Measurements from ENCODE around the gene RNF213. TPM values are rescaled to one million over a fixed set of nuclear protein-coding genes. Genes with fewer than 3 reads are reported as not detected.
"Not testable (repeated sequence)": the region's sequence is repeated elsewhere in the genome, so short reads cannot be mapped to it uniquely, and the experiment has no call there.

RNF213 gene
- total RNA-seq, 2 experiments from 2014 or later: 597 to 1,208 TPM

- Mint-ChIP-seq H3K36me3 (no peaks in the 10 kb centered on the region), H3K9me3 (ENCODE audit: low read depth) (no peaks in the 10 kb centered on the region), H3K27ac (no peak overlapping the region), H3K4me3 (no peak overlapping the region), H3K4me1 (peaks cover 25% of the 10 kb centered on the region), H3K27me3 (no peaks in the 10 kb centered on the region)
- CTCF ChIA-PET: no interaction called here
- DNase-seq: no peak
- no peak for ATAC-seq
These were observed 11.6 kb upstream of the RNF213 start for GRCh38 chr17:80248894-80249710.

- H3K36me3 Mint-ChIP-seq: no peaks in the 10 kb centered on the region
- peaks cover 52% of the 10 kb centered on the region for H3K4me1 Mint-ChIP-seq
- H3K4me3 Mint-ChIP-seq: no peak overlapping the region
- DNase-seq: no peak
- H3K27ac Mint-ChIP-seq: peak overlapping the region; percentile 63
- ATAC-seq: no peak
- no peaks in the 10 kb centered on the region for H3K27me3 Mint-ChIP-seq
- no peaks in the 10 kb centered on the region for H3K9me3 Mint-ChIP-seq (ENCODE audit: low read depth)
- CTCF ChIA-PET: interaction anchor here (0.7 to 5.7 kb wide), 8 partner anchors 10 to 152 kb away, joined by 3 to 50 read pairs (median 4); partner anchors contain the start of gene GAA
These were observed 8.7 kb upstream of the RNF213 start for GRCh38 chr17:80251966-80252365.

DNA sequence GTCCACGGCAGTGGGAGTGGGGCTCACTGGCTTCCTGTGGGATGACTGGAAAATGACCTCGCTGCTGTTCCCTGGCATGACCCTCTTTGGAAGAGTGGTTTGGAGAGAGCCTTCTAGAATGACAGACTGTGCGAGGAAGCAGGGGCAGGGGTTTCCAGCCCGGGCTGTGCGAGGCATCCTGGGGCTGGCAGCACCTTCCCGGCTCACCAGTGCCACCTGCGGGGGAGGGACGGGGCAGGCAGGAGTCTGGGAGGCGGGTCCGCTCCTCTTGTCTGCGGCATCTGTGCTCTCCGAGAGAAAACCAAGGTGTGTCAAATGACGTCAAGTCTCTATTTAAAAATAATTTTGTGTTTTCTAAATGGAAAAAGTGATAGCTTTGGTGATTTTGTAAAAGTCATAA, 7.8 kb upstream of the RNF213 start:
- Mint-ChIP-seq H3K36me3 (no peaks in the 10 kb centered on the region), H3K4me3 (no peak overlapping the region), H3K27ac (peak overlapping the region; percentile 41), H3K27me3 (no peaks in the 10 kb centered on the region), H3K9me3 (ENCODE audit: low read depth) (no peaks in the 10 kb centered on the region), H3K4me1 (peaks cover 58% of the 10 kb centered on the region)
- CTCF ChIA-PET: interaction anchor here (0.7 to 5.7 kb wide), 5 partner anchors 27 to 151 kb away, joined by 3 to 50 read pairs (median 5); partner anchors contain the start of gene GAA
- peak; percentile 92 for DNase-seq
- ATAC-seq: peak; percentile 79

- Mint-ChIP-seq H3K4me1 (peaks cover 68% of the 10 kb centered on the region), H3K27me3 (no peaks in the 10 kb centered on the region), H3K27ac (peak overlapping the region; percentile 98), H3K9me3 (ENCODE audit: low read depth) (no peaks in the 10 kb centered on the region), H3K4me3 (no peak overlapping the region), H3K36me3 (no peaks in the 10 kb centered on the region)
- ATAC-seq (no peak), DNase-seq (no peak)
- CTCF ChIA-PET: interaction anchor here (0.7 to 5.7 kb wide), 4 partner anchors 27 to 152 kb away, joined by 3 to 50 read pairs (median 10); partner anchors contain the start of gene GAA
These were observed 6.8 kb upstream of the RNF213 start for GRCh38 chr17:80253631-80254395.

- Mint-ChIP-seq H3K27ac (peak overlapping the region; percentile 98), H3K36me3 (peaks cover 1% of the 10 kb centered on the region), H3K4me1 (peaks cover 76% of the 10 kb centered on the region), H3K27me3 (no peaks in the 10 kb centered on the region), H3K9me3 (ENCODE audit: low read depth) (no peaks in the 10 kb centered on the region), H3K4me3 (peak overlapping the region; percentile 65)
- DNase-seq: peak; percentile 90
- ATAC-seq: peak; percentile 72
- CTCF ChIA-PET: interaction anchor here (0.6 to 5.7 kb wide), 7 partner anchors 12 to 638 kb away, joined by 3 to 50 read pairs (median 3); partner anchors contain the start of gene GAA
These were observed 6.0 kb upstream of the RNF213 start for GRCh38 chr17:80254396-80255251.

- peaks cover 1% of the 10 kb centered on the region for H3K36me3 Mint-ChIP-seq
- no peak for ATAC-seq
- DNase-seq: no peak
- no peaks in the 10 kb centered on the region for H3K27me3 Mint-ChIP-seq
- CTCF ChIA-PET: interaction anchor here (1.0 to 5.7 kb wide), 4 partner anchors 9 to 154 kb away, joined by 3 to 50 read pairs (median 4); partner anchors contain the start of gene GAA
- H3K4me1 Mint-ChIP-seq: peaks cover 79% of the 10 kb centered on the region
- H3K4me3 Mint-ChIP-seq: no peak overlapping the region
- no peaks in the 10 kb centered on the region for H3K9me3 Mint-ChIP-seq (ENCODE audit: low read depth)
- peak overlapping the region; percentile 98 for H3K27ac Mint-ChIP-seq
These were observed 4.7 kb upstream of the RNF213 start for GRCh38 chr17:80256034-80256350.

DNA sequence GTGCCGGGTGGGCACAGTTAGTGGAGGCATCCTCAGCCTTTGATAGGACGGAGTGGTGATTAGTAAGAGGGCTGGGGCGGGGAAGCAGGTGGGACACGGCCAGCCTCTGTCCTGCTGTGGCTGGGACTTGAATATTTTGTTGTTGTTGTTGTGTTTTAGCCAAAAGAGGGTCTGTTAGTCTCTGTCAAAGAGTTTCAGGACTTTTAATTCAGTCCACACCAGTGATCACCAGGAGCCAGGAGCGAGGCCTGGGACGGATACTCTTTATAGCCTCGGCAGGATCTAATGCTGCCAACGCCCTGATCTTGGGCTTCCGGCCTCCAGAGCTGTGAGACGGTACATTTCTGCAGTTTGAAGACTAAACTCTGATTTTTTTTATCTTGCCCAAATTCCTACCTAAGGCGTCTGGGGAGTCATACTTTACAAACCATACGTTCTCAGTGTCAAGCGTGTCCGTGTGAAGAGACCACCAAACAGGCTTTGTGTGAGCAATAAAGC, 2.9 kb upstream of the RNF213 start:
- H3K27me3 Mint-ChIP-seq: no peaks in the 10 kb centered on the region
- H3K27ac Mint-ChIP-seq: peak overlapping the region; percentile 95
- CTCF ChIA-PET: interaction anchor here (0.9 to 1.4 kb wide), 3 partner anchors 61 to 156 kb away, joined by 4 read pairs; partner anchors contain the start of gene GAA
- ATAC-seq: no peak
- peaks cover 82% of the 10 kb centered on the region for H3K4me1 Mint-ChIP-seq
- no peaks in the 10 kb centered on the region for H3K9me3 Mint-ChIP-seq (ENCODE audit: low read depth)
- H3K36me3 Mint-ChIP-seq: peaks cover 3% of the 10 kb centered on the region
- H3K4me3 Mint-ChIP-seq: no peak overlapping the region
- DNase-seq: no peak

GRCh38 chr17:80258296-80258695, 2.4 kb upstream of the RNF213 start:
- Mint-ChIP-seq H3K27ac (peak overlapping the region; percentile 95), H3K4me3 (peak overlapping the region; percentile 81), H3K4me1 (peaks cover 81% of the 10 kb centered on the region)
- H3K9me3 Mint-ChIP-seq (ENCODE audit: low read depth); ATAC-seq; H3K27me3 Mint-ChIP-seq; DNase-seq; H3K36me3 Mint-ChIP-seq: not testable (repeated sequence)
- CTCF ChIA-PET: interaction anchor here (0.9 to 1.4 kb wide), 3 partner anchors 62 to 156 kb away, joined by 4 read pairs; partner anchors contain the start of gene GAA

DNA sequence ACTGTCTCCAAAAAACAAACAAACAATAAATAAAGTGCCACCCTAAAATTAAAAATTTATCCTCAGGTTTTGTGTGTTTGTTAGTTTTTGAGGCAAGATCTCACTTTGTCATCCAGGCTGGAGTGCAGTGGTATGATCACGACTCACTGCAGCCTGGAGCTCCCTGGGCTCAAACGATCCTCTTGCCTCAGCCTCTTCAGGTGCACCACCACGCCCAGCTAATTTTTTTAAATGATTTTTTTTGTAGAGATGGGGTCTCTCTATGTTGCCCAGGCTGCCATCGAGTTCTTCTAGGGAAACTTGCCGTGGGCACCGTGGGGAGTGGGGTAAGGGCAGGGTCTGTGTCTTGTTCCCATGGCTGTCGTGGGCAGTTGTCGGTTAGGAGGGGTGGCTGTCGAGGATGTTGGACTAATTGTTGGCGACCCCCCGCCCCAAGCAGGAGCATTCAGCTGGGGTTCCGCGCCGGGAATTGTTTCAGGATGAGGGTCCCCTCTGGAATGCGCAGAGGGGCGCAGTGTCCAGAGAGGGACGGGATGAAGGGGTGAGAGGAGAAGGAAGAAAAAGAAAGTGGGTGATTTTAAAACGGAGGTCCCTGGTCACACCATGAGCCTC, 1.1 kb upstream of the RNF213 start:
- peak overlapping the region; percentile 95 for H3K27ac Mint-ChIP-seq
- H3K9me3 Mint-ChIP-seq (ENCODE audit: low read depth): no peaks in the 10 kb centered on the region
- DNase-seq (peak; percentile 50), ATAC-seq (no peak)
- CTCF ChIA-PET: interaction anchor here (0.9 to 1.3 kb wide), 2 partner anchors 156 to 158 kb away, joined by 3 read pairs; partner anchors contain the start of gene GAA
- H3K4me1 Mint-ChIP-seq: peaks cover 69% of the 10 kb centered on the region
- no peaks in the 10 kb centered on the region for H3K27me3 Mint-ChIP-seq
- H3K4me3 Mint-ChIP-seq: peak overlapping the region; percentile 81
- peaks cover 15% of the 10 kb centered on the region for H3K36me3 Mint-ChIP-seq

GRCh38 chr17:80260069-80260535, 550 bp upstream of the RNF213 start:
- CTCF ChIA-PET: interaction anchor here (0.9 to 1.3 kb wide), 2 partner anchors 157 to 158 kb away, joined by 3 read pairs; partner anchors contain the start of gene GAA
- H3K36me3 Mint-ChIP-seq: peaks cover 19% of the 10 kb centered on the region
- DNase-seq (peak; percentile 83), ATAC-seq (peak; percentile 40)
- peak overlapping the region; percentile 81 for H3K4me3 Mint-ChIP-seq
- peak overlapping the region; percentile 95 for H3K27ac Mint-ChIP-seq
- no peaks in the 10 kb centered on the region for H3K27me3 Mint-ChIP-seq
- H3K4me1 Mint-ChIP-seq: peaks cover 64% of the 10 kb centered on the region
- no peaks in the 10 kb centered on the region for H3K9me3 Mint-ChIP-seq (ENCODE audit: low read depth)

DNA sequence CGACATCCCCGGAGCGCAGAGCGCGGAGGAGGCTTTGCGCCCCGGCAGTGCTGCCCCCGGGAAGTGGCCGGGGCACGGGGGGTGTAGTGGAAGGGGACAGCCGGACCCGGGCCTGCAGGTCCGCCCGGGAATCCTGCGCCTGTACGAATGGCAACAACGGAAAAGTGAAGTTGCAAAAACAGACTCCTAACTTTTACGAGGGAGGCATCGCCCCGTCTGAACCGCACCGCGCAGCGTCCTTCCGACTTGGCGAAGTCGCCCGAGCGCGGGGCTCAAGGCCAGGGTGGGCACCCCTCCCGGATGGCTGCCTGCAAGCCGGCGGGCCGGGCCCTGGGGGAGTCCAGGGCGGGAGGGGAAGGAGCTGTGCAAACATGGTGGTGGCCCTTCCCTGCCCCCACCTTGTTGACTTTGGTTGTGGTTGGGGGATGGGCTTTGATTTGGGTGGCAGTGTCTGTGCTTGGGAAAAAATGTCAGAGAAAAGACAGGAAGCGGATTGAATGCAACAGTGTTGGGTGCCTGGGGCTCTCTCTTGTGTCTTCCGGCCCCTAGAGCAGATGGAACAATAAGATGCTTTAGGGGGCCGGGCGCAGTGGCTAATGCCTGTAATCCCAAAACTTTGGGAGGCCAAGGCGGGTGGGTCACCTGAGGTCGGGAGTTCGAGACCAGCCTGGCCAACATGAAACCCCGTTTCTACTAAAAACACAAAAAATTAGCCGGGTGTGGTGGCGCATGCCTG, 675 bp downstream of the RNF213 start:
- Mint-ChIP-seq H3K27me3 (no peaks in the 10 kb centered on the region), H3K4me1 (peaks cover 59% of the 10 kb centered on the region), H3K4me3 (no peak overlapping the region), H3K9me3 (ENCODE audit: low read depth) (no peaks in the 10 kb centered on the region), H3K36me3 (peaks cover 29% of the 10 kb centered on the region), H3K27ac (peak overlapping the region; percentile 91)
- ATAC-seq (peak; percentile 12), DNase-seq (peak; percentile 88)
- CTCF ChIA-PET: interaction anchor here (1.0 to 1.6 kb wide), 3 partner anchors 9 to 422 kb away, joined by 3 read pairs; partner anchors contain the start of genes CBX4 and GAA
